A549 treated with Hydrocortisone at 1 μM for 4 hours (cell line): ENCODE results near the gene DIMT1. TPM values are rescaled to one million over a fixed set of nuclear protein-coding genes. Genes with fewer than 3 reads are reported as not detected.

Experiments used
- total RNA-seq: library from RNA; stranded (reverse); fragments of 200-300 nt; extraction: Qiagen RNA extraction; gene quantifications from 5 replicates; pipeline ENCODE4 v1.2.3, GENCODE V29; 2022

Gene DIMT1
- total RNA-seq = 38.3 to 49.3 TPM (median 38.7 TPM) in 5 replicates

GRCh38 chr5:62403411-62404250 lies at the start of gene DIMT1:
TSS of gene DIMT1 (minus strand) at chr5:62403905. CDS start at chr5:62403772, 133 bp downstream.

DNA sequence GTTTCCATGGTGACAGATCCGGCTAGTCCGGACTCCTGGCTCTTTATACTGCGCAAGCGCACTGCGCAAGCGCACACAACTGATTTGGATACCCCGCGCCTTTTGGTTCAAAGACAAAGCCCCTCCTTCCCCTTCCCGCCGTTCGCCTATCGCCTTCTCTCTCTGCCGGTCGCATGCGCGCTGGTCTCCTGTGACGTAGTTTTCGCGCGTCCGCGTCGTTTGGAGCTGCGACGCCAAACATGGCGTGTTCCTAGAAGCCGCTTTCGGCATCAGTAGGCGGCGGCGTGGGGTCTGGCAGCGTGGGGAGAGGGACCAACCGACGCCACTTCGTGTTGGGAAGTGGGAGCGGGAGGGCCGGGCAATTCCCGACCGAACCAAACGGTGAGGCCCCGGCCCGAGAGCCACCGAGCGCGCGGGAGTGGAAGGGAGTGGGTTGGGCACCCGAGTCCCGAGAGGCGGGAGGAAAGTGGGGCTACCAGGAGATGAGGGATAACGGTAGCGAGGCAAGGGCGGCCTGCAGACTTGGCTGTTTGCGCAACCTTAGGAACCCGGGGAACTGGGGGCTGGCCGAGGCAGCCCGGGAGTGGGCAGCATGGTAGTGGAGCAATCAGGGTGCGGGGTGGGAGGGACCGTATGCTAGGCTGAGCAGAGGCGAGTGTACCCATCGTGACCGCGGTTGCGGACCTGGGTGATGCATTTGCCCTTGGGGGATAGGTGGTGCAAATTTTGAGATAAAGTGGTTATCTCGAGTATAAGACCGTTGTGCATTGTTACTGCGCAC lies 9.0 kb upstream of the DIMT1 start, which contains the start of gene IPO11:
Gene IPO11, plus strand, starts transcription at position 215 of the 781 bp plus-strand sequence. CDS start 24,517 bp downstream, outside the sequence.

Other genes starting within 250 kb of the DIMT1 start
- 27.7 to 51.8 TPM (median 34.9 TPM) in 5 replicates for gene KIF2A, start 97.7 kb downstream of the DIMT1 start, total RNA-seq
- gene IPO11, start 8.9 kb upstream of the DIMT1 start, total RNA-seq = 14.3 to 17.9 TPM (median 16.0 TPM) in 5 replicates
- 0.08 to 0.22 TPM (median 0.15 TPM) in 3 of 5 replicates, not detected in the others for gene LRRC70, start 174.9 kb upstream of the DIMT1 start, total RNA-seq